Measurements from ENCODE around the gene ZBTB2. TPM values are rescaled to one million over a fixed set of nuclear protein-coding genes. Genes with fewer than 3 reads are reported as not detected.

ZBTB2 gene
- total RNA-seq, 2 experiments from 2014 or later, result 26.8 to 28.2 TPM

- no peaks in the 10 kb centered on the region for H3K36me3 Mint-ChIP-seq
Measured at GRCh38 chr6:151340219-151340978, 51.0 kb downstream of the ZBTB2 start.

GRCh38 chr6:151339369-151339768 is 52.0 kb downstream of the ZBTB2 start:
- Mint-ChIP-seq H3K27ac (no peak overlapping the region), H3K27me3 (peaks cover 4% of the 10 kb centered on the region), H3K36me3 (no peaks in the 10 kb centered on the region), H3K4me3 (no peak overlapping the region), H3K4me1 (peaks cover 3% of the 10 kb centered on the region), H3K9me3 (no peaks in the 10 kb centered on the region)
- DNase-seq, result no peak

More at GRCh38 chr6:151340219-151340978, 51.0 kb downstream of the ZBTB2 start:
- Mint-ChIP-seq H3K4me1 (no peaks in the 10 kb centered on the region), H3K27me3 (peaks cover 4% of the 10 kb centered on the region), H3K27ac (no peak overlapping the region), H3K4me3 (no peak overlapping the region), H3K9me3 (no peaks in the 10 kb centered on the region)
- DNase-seq, result no peak

- no peaks in the 10 kb centered on the region for H3K9me3 Mint-ChIP-seq
- no peak overlapping the region for H3K4me3 Mint-ChIP-seq
- H3K4me1 Mint-ChIP-seq, result peaks cover 3% of the 10 kb centered on the region
- peaks cover 7% of the 10 kb centered on the region for H3K27me3 Mint-ChIP-seq
- H3K27ac Mint-ChIP-seq, result no peak overlapping the region
- no peaks in the 10 kb centered on the region for H3K36me3 Mint-ChIP-seq
- no peak for DNase-seq
Measured at GRCh38 chr6:151338651-151339200, 52.6 kb downstream of the ZBTB2 start.

GRCh38 chr6:151335930-151336329 is 55.4 kb downstream of the ZBTB2 start:
- Mint-ChIP-seq H3K4me1 (peaks cover 3% of the 10 kb centered on the region), H3K36me3 (no peaks in the 10 kb centered on the region), H3K4me3 (no peak overlapping the region), H3K27ac (no peak overlapping the region), H3K9me3 (no peaks in the 10 kb centered on the region), H3K27me3 (peaks cover 8% of the 10 kb centered on the region)
- DNase-seq, result no peak

GRCh38 chr6:151330130-151330696 is 61.1 kb downstream of the ZBTB2 start:
- no peak for DNase-seq
- no peaks in the 10 kb centered on the region for H3K36me3 Mint-ChIP-seq
- peaks cover 12% of the 10 kb centered on the region for H3K4me1 Mint-ChIP-seq
- no peak overlapping the region for H3K27ac Mint-ChIP-seq
- H3K9me3 Mint-ChIP-seq, result no peaks in the 10 kb centered on the region
- H3K27me3 Mint-ChIP-seq, result peaks cover 35% of the 10 kb centered on the region
- no peak overlapping the region for H3K4me3 Mint-ChIP-seq

- no peaks in the 10 kb centered on the region for H3K9me3 Mint-ChIP-seq
- peaks cover 18% of the 10 kb centered on the region for H3K4me1 Mint-ChIP-seq
- no peak overlapping the region for H3K4me3 Mint-ChIP-seq
- no peaks in the 10 kb centered on the region for H3K36me3 Mint-ChIP-seq
- no peak for DNase-seq
- peaks cover 55% of the 10 kb centered on the region for H3K27me3 Mint-ChIP-seq
- H3K27ac Mint-ChIP-seq, result no peak overlapping the region
Measured at GRCh38 chr6:151327101-151327500, 64.3 kb downstream of the ZBTB2 start.

GRCh38 chr6:151326116-151326825 is 65.1 kb downstream of the ZBTB2 start:
- H3K4me3 Mint-ChIP-seq, result peak overlapping the region; percentile 61

GRCh38 chr6:151325075-151326050 is 66.0 kb downstream of the ZBTB2 start:
- DNase-seq, result peak; percentile 5
- H3K4me3 Mint-ChIP-seq, result peak overlapping the region; percentile 61
- H3K27me3 Mint-ChIP-seq, result peaks cover 58% of the 10 kb centered on the region

More at GRCh38 chr6:151326116-151326825, 65.1 kb downstream of the ZBTB2 start:
- no peak for DNase-seq
- Mint-ChIP-seq H3K9me3 (no peaks in the 10 kb centered on the region), H3K36me3 (no peaks in the 10 kb centered on the region), H3K27me3 (peaks cover 55% of the 10 kb centered on the region), H3K27ac (no peak overlapping the region), H3K4me1 (peaks cover 18% of the 10 kb centered on the region)

GRCh38 chr6:151324488-151324825 is 66.9 kb downstream of the ZBTB2 start:
- DNase-seq, result no peak
- no peak overlapping the region for H3K4me3 Mint-ChIP-seq
- H3K9me3 Mint-ChIP-seq, result no peaks in the 10 kb centered on the region
- no peaks in the 10 kb centered on the region for H3K36me3 Mint-ChIP-seq
- peaks cover 60% of the 10 kb centered on the region for H3K27me3 Mint-ChIP-seq
- no peak overlapping the region for H3K27ac Mint-ChIP-seq
- H3K4me1 Mint-ChIP-seq, result peaks cover 18% of the 10 kb centered on the region

More at GRCh38 chr6:151325075-151326050, 66.0 kb downstream of the ZBTB2 start:
- Mint-ChIP-seq H3K4me1 (peaks cover 18% of the 10 kb centered on the region), H3K9me3 (no peaks in the 10 kb centered on the region), H3K36me3 (no peaks in the 10 kb centered on the region), H3K27ac (no peak overlapping the region)

- no peak overlapping the region for H3K4me3 Mint-ChIP-seq
- H3K27me3 Mint-ChIP-seq, result peaks cover 60% of the 10 kb centered on the region
- H3K36me3 Mint-ChIP-seq, result no peaks in the 10 kb centered on the region
- DNase-seq, result peak; percentile 65
- no peaks in the 10 kb centered on the region for H3K9me3 Mint-ChIP-seq
- no peak overlapping the region for H3K27ac Mint-ChIP-seq
- peaks cover 16% of the 10 kb centered on the region for H3K4me1 Mint-ChIP-seq
Measured at GRCh38 chr6:151323791-151324487, 67.4 kb downstream of the ZBTB2 start.

- peaks cover 53% of the 10 kb centered on the region for H3K27me3 Mint-ChIP-seq
Measured at GRCh38 chr6:151322570-151322969, 68.8 kb downstream of the ZBTB2 start.

GRCh38 chr6:151321438-151321837 is 69.9 kb downstream of the ZBTB2 start:
- H3K4me1 Mint-ChIP-seq, result peaks cover 16% of the 10 kb centered on the region
- H3K27ac Mint-ChIP-seq, result no peak overlapping the region
- peaks cover 41% of the 10 kb centered on the region for H3K27me3 Mint-ChIP-seq
- no peak overlapping the region for H3K4me3 Mint-ChIP-seq
- DNase-seq, result no peak
- no peaks in the 10 kb centered on the region for H3K36me3 Mint-ChIP-seq
- H3K9me3 Mint-ChIP-seq, result no peaks in the 10 kb centered on the region

More at GRCh38 chr6:151322570-151322969, 68.8 kb downstream of the ZBTB2 start:
- Mint-ChIP-seq H3K4me1 (peaks cover 16% of the 10 kb centered on the region), H3K4me3 (no peak overlapping the region), H3K27ac (no peak overlapping the region), H3K36me3 (no peaks in the 10 kb centered on the region), H3K9me3 (no peaks in the 10 kb centered on the region)
- DNase-seq, result no peak

GRCh38 chr6:151320140-151320539 is 71.2 kb downstream of the ZBTB2 start:
- Mint-ChIP-seq H3K27me3 (peaks cover 29% of the 10 kb centered on the region), H3K36me3 (no peaks in the 10 kb centered on the region), H3K9me3 (peaks cover 5% of the 10 kb centered on the region), H3K4me1 (peaks cover 9% of the 10 kb centered on the region), H3K4me3 (no peak overlapping the region), H3K27ac (no peak overlapping the region)
- DNase-seq, result no peak

GRCh38 chr6:151317995-151318365 is 73.4 kb downstream of the ZBTB2 start:
- no peak for DNase-seq

More at GRCh38 chr6:151317995-151318365, 73.4 kb downstream of the ZBTB2 start:
- Mint-ChIP-seq H3K9me3 (peaks cover 5% of the 10 kb centered on the region), H3K4me1 (no peaks in the 10 kb centered on the region), H3K36me3 (no peaks in the 10 kb centered on the region), H3K4me3 (no peak overlapping the region), H3K27me3 (peaks cover 9% of the 10 kb centered on the region), H3K27ac (no peak overlapping the region)

Measured in activated naive CD8-positive, alpha-beta T cell treated with anti-CD3 and anti-CD28 coated beads for 36 hours (primary cell).